ENCODE results near the gene CDHR5. TPM values are rescaled to one million over a fixed set of nuclear protein-coding genes. Genes with fewer than 3 reads are reported as not detected.

CDHR5 gene, protein sequence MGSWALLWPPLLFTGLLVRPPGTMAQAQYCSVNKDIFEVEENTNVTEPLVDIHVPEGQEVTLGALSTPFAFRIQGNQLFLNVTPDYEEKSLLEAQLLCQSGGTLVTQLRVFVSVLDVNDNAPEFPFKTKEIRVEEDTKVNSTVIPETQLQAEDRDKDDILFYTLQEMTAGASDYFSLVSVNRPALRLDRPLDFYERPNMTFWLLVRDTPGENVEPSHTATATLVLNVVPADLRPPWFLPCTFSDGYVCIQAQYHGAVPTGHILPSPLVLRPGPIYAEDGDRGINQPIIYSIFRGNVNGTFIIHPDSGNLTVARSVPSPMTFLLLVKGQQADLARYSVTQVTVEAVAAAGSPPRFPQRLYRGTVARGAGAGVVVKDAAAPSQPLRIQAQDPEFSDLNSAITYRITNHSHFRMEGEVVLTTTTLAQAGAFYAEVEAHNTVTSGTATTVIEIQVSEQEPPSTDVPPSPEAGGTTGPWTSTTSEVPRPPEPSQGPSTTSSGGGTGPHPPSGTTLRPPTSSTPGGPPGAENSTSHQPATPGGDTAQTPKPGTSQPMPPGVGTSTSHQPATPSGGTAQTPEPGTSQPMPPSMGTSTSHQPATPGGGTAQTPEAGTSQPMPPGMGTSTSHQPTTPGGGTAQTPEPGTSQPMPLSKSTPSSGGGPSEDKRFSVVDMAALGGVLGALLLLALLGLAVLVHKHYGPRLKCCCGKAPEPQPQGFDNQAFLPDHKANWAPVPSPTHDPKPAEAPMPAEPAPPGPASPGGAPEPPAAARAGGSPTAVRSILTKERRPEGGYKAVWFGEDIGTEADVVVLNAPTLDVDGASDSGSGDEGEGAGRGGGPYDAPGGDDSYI
- total RNA-seq, result not detected

GRCh38 chr11:624705-625635 lies at the start of gene CDHR5:
Gene CDHR5, minus strand, starts transcription at chr11:624955. Its CDS starts 53 bp downstream, at chr11:624902.

GRCh38 chr11:636511-637332 lies 12.0 kb upstream of the CDHR5 start, which contains the start of gene DRD4:
Gene DRD4, plus strand, starts transcription at chr11:637269. Its CDS starts 36 bp downstream, at chr11:637305.

DNA sequence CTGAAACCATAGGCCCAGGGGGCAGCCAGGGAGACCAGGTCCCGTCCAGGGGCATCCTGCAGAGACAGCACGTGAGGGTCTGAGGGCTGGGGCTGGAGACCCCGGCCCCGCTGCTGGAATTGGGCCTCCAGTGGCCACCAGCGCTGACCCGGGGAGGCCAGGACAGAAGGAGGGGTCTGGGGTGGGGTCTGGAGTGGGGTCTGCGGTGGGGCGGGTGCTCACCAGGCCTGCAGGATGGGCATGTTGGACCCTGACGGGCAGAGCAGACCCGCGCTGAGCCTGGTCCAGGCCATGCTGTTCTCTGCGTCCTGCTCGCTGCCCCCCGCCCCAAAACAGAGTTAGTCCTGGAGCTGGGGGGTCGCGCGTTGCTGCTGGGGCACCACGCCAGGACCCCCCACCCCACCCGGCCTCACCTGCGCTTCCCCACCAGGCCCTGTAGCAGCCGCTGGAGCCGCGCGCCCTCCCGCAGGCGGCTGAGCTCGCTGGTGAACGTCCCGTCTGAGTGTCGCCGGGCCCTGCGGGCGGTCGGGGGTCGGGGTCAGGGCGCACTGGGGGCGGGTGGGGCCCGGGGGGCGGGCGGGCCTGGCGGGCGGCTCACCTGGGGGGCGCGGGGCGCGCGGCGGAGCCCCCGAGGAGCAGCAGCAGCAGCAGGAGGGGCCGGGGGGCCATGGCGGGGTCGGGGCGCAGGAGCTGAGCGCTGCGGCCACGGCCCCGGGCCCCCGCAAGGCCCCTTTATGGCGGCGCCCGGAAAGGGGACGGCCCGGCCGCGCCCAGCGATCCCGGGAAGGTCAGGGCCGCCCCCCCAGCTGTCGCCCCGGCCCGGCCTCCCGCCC lies 1.9 kb upstream of the CDHR5 start, which contains the start of gene SCT:
TSS of gene SCT (minus strand) at position 707 of the 833 bp plus-strand sequence. CDS start at position 669, 38 bp downstream.

DNA sequence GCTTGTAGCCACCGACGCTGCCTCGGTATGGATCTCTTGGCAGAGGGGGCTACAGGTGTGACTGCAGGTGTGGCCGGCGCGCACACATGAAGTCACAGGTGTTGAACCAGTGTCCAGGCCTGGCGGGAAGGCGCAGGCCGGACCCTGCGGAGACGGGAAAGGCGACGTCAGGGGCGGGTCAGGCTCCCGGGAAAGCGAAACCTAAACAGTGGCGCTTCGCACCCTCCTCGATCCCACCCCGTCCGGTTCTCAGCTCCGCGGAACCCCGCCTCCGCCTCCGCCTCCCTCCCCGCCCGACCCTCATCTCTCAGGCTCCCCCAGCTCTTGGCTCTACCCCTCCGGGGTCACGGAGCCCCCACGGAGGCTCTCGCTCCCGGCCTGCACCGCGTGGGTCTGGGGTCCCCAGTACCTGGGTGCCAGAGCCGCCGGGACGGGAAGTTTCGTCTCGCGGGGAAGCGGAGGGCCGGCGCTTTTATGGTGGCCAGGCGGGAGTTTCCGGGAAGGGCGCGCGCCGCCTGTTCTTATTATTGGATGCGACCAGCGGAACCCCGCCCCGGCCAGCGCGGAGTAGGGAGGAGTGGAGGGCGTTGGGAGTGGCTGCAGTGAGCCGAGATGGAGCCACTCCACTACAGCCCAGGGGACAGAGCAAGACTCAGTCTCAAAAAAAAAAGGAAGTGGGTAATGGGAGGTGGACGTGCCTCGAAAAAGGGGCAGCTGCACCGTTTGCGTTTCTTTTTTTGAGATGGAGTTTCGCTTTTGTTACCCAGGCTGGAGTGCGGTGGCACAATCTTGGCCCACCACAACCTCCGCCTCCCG lies 9.0 kb downstream of the CDHR5 start, which contains the start of gene IRF7:
TSS of gene IRF7 (minus strand) at position 447 of the 816 bp plus-strand sequence. CDS start 586 bp downstream, outside the sequence.

GRCh38 chr11:575996-576768 lies 48.6 kb downstream of the CDHR5 start, which contains the start of gene PHRF1:
Gene PHRF1, plus strand, starts transcription at chr11:576470. Its CDS starts 5,043 bp downstream, at chr11:581513.

Small RNAs within 50 kb of the gene (small RNA-seq; reads per million reads assigned to genes)
- 18.4 to 24.5 reads per million in 2 donors for gene MIR210

Other genes starting within 250 kb of the CDHR5 start
- gene PKP3, start 230.7 kb downstream of the CDHR5 start, total RNA-seq, result 1 to 10 TPM; 1.3 to 1.4 TPM
- gene SIGIRR, start 210.0 kb downstream of the CDHR5 start, total RNA-seq, result 10 to 100 TPM; 29.6 to 54.7 TPM
- gene ANO9, start 182.9 kb downstream of the CDHR5 start, total RNA-seq, result under 1 TPM in 1 of 2 donors, not detected in 1; under 0.01 TPM
- 10 to 100 TPM; 38.9 to 44.0 TPM for gene PTDSS2, start 174.7 kb downstream of the CDHR5 start, total RNA-seq
- 100 to 1,000 TPM; 203 to 262 TPM for gene RNH1, start 117.7 kb downstream of the CDHR5 start, total RNA-seq
- gene HRAS, start 89.4 kb downstream of the CDHR5 start, total RNA-seq, result 10 to 100 TPM; 29.6 to 64.6 TPM
- under 1 TPM; under 0.01 to 0.33 TPM for gene LRRC56, start 87.4 kb downstream of the CDHR5 start, total RNA-seq
- gene LMNTD2, start 64.2 kb downstream of the CDHR5 start, total RNA-seq, result 1 to 10 TPM in 1 of 2 donors, under 1 TPM in 1; 0.67 to 1.4 TPM
- gene RASSF7, start 64.0 kb downstream of the CDHR5 start, total RNA-seq, result 1 to 10 TPM; 2.1 to 7.3 TPM
- gene PHRF1, start 48.5 kb downstream of the CDHR5 start, total RNA-seq, result 10 to 100 TPM; 21.7 to 32.3 TPM
- 100 to 1,000 TPM; 148 to 177 TPM for gene IRF7, start 9.0 kb downstream of the CDHR5 start, total RNA-seq
- not detected for gene SCT, start 2.2 kb upstream of the CDHR5 start, total RNA-seq
- not detected for gene DRD4, start 12.3 kb upstream of the CDHR5 start, total RNA-seq
- 10 to 100 TPM; 39.3 to 53.7 TPM for gene DEAF1, start 70.3 kb upstream of the CDHR5 start, total RNA-seq
- 10 to 100 TPM in 1 of 2 donors, 1 to 10 TPM in 1; 7.0 to 15.1 TPM for gene TMEM80, start 70.9 kb upstream of the CDHR5 start, total RNA-seq
- gene EPS8L2, start 81.3 kb upstream of the CDHR5 start, total RNA-seq, result 10 to 100 TPM; 26.3 to 30.6 TPM
- 100 to 1,000 TPM; 249 to 377 TPM for gene TALDO1, start 122.5 kb upstream of the CDHR5 start, total RNA-seq
- gene GATD1, start 152.5 kb upstream of the CDHR5 start, total RNA-seq, result 10 to 100 TPM; 34.0 to 42.0 TPM
- gene CEND1, start 165.1 kb upstream of the CDHR5 start, total RNA-seq, result not detected
- 10 to 100 TPM in 1 of 2 donors, 1 to 10 TPM in 1; 8.6 to 24.3 TPM for gene SLC25A22, start 173.3 kb upstream of the CDHR5 start, total RNA-seq
- 1 to 10 TPM; 5.9 to 7.3 TPM for gene PIDD1, start 180.3 kb upstream of the CDHR5 start, total RNA-seq
- gene RPLP2, start 185.0 kb upstream of the CDHR5 start, total RNA-seq, result 100 to 1,000 TPM; 243 to 415 TPM
- gene PNPLA2, start 194.0 kb upstream of the CDHR5 start, total RNA-seq, result 10 to 100 TPM; 20.0 to 21.0 TPM
- under 1 TPM in 1 of 2 donors, not detected in 1; 0.67 TPM for gene CRACR2B, start 203.0 kb upstream of the CDHR5 start, total RNA-seq
- gene CD151, start 208.0 kb upstream of the CDHR5 start, total RNA-seq, result 100 to 1,000 TPM; 125 to 137 TPM
- 100 to 1,000 TPM in 1 of 2 donors, 10 to 100 TPM in 1; 76.7 to 109 TPM for gene POLR2L, start 217.6 kb upstream of the CDHR5 start, total RNA-seq
- 100 to 1,000 TPM; 119 to 179 TPM for gene TSPAN4, start 217.9 kb upstream of the CDHR5 start, total RNA-seq